OCI-LY1 (cell line): ENCODE data around the gene BIVM.

ENCODE experiments used
- H2AFZ ChIP-seq: fragments of 200-600 bp; sonication (generic), shearing (Covaris generic); 2 replicates; pipeline ENCODE4 v1.6.0; 2014; ENCODE audit warnings: antibody characterized with exemption, mild to moderate bottlenecking, low read length
- H3F3A ChIP-seq: fragments of 200-600 bp; sonication (generic), shearing (Covaris generic); 2 replicates; pipeline ENCODE4 v1.6.0; 2014; ENCODE audit warnings: mild to moderate bottlenecking, antibody characterized with exemption, low read length, moderate library complexity; ENCODE audit not compliant: insufficient read depth
- H3K27ac ChIP-seq: fragments of 200-600 bp; sonication (generic); 2 replicates; pipeline ENCODE4 v1.5.1; 2014; ENCODE audit warnings: low read length, mixed run types, mild to moderate bottlenecking, low read depth; ENCODE audit not compliant: poor library complexity, severe bottlenecking
- H3K27me3 ChIP-seq: fragments of 200-600 bp; sonication (generic); 2 replicates; pipeline ENCODE4 v1.6.0; 2014; ENCODE audit warnings: antibody characterized with exemption, mild to moderate bottlenecking, low read length, moderate library complexity; ENCODE audit not compliant: insufficient read depth
- H3K36me3 ChIP-seq: fragments of 200-600 bp; sonication (generic); 2 replicates; pipeline ENCODE4 v1.6.1; 2014; ENCODE audit warnings: mild to moderate bottlenecking, antibody characterized with exemption, low read length, moderate library complexity, mixed read lengths; ENCODE audit not compliant: insufficient read depth
- H3K4me1 ChIP-seq: fragments of 200-600 bp; sonication (generic); 2 replicates; pipeline ENCODE4 v1.5.1; 2014; ENCODE audit warnings: mild to moderate bottlenecking, low read length, moderate library complexity; ENCODE audit not compliant: insufficient read depth, severe bottlenecking
- H3K4me2 ChIP-seq: fragments of 200-600 bp; sonication (generic), shearing (Covaris generic); 2 replicates; pipeline ENCODE4 v1.6.1; 2014; ENCODE audit warnings: low read length
- H3K4me3 ChIP-seq: fragments of 200-600 bp; sonication (generic); 2 replicates; pipeline ENCODE4 v1.5.1; 2014; ENCODE audit warnings: low read length, low read depth, mild to moderate bottlenecking, mixed read lengths; ENCODE audit not compliant: poor library complexity, severe bottlenecking
- H3K79me2 ChIP-seq: fragments of 200-600 bp; shearing (Covaris generic); 2 replicates; pipeline ENCODE4 v1.6.1; 2016; ENCODE audit warnings: mixed run types, low read length, mixed read lengths; ENCODE audit not compliant: insufficient read depth
- H3K9ac ChIP-seq: fragments of 200-600 bp; sonication (generic), shearing (Covaris generic); 2 replicates; pipeline ENCODE4 v1.6.1; 2014; ENCODE audit warnings: mild to moderate bottlenecking, low read length, mixed read lengths
- H3K9me2 ChIP-seq: fragments of 200-600 bp; sonication (generic), shearing (Covaris generic); 2 replicates; pipeline ENCODE4 v1.6.1; 2014; ENCODE audit warnings: low read depth, mild to moderate bottlenecking, low read length, mixed read lengths
- H3K9me3 ChIP-seq: fragments of 200-600 bp; shearing (Covaris generic); 2 replicates; pipeline ENCODE4 v1.6.1; 2014; ENCODE audit warnings: low read length, mixed read lengths
- H4K20me1 ChIP-seq: fragments of 200-600 bp; sonication (generic), shearing (Covaris generic); 2 replicates; pipeline ENCODE4 v1.6.0; 2016; ENCODE audit warnings: mild to moderate bottlenecking, low read length; ENCODE audit not compliant: insufficient read depth
- EZH2 ChIP-seq: fragments of 200-600 bp; sonication (generic), shearing (Covaris generic); IDR thresholded peaks from 2 replicates; pipeline ENCODE4 v1.8.0; 2017; ENCODE audit warnings: borderline replicate concordance, mixed run types, mild to moderate bottlenecking, antibody characterized with exemption, low read length, moderate library complexity, mixed read lengths
- TF ChIP-seq, protein P1 (sequence below): fragments of 200-600 bp; sonication (generic), shearing (Covaris generic); IDR thresholded peaks from 2 replicates; pipeline ENCODE4 v1.5.1; 2017; ENCODE audit warnings: mild to moderate bottlenecking, antibody characterized with exemption, low read length, moderate library complexity, mixed read lengths

The BIVM gene

DNA sequence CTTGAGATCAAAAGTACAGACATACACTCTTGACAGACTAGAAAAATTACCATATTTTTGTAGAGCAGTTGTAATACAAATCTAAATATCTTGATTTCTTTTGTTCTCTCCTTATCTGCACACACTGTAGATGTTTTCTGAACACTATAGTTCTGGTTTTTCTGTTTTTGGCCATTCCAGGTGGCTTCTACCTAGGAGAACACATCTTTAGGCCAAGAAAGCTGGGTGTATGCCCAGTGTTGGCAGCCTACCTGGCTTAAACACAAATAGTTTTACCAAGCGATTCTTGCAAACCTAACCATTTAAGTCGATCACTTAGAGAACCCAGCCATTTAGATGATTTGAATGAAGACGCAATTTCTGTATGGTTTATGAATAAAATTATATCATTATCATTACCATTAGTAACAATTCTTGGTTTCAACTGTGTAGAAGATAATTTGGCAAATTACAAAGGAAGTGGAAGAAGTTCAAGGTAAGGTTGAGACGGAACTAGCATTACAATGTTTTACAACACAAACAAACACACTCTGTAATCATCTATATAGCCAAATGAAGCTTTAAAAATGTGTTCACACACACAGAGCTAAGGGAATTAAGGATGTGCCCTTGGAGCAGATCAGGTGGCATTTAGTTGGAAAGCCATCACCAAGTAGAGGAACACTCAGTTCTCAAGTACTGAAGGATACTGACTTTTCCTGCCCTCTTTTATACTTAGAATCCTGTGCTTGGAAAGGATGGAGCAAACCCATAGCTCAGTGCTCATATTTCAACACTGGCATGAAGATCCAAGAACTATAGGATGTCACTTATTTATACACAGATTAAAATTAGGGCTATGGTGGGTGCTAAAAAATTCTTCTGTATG, 83.1 kb downstream of the BIVM start:
- Histone ChIP-seq H3K4me3 (no peak overlapping the region), H3F3A (no peaks in the 10 kb centered on the region)
- TF ChIP-seq, protein P1, sequence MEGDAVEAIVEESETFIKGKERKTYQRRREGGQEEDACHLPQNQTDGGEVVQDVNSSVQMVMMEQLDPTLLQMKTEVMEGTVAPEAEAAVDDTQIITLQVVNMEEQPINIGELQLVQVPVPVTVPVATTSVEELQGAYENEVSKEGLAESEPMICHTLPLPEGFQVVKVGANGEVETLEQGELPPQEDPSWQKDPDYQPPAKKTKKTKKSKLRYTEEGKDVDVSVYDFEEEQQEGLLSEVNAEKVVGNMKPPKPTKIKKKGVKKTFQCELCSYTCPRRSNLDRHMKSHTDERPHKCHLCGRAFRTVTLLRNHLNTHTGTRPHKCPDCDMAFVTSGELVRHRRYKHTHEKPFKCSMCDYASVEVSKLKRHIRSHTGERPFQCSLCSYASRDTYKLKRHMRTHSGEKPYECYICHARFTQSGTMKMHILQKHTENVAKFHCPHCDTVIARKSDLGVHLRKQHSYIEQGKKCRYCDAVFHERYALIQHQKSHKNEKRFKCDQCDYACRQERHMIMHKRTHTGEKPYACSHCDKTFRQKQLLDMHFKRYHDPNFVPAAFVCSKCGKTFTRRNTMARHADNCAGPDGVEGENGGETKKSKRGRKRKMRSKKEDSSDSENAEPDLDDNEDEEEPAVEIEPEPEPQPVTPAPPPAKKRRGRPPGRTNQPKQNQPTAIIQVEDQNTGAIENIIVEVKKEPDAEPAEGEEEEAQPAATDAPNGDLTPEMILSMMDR = no peak
- TF ChIP-seq EZH2 = no peak

More for the DNA sequence above, 83.1 kb downstream of the BIVM start:
- H3K27me3 ChIP-seq = no peaks in the 10 kb centered on the region
- no peaks in the 10 kb centered on the region for H3K9me3 ChIP-seq
- no peaks in the 10 kb centered on the region for H3K9me2 ChIP-seq
- H3K27ac ChIP-seq = no peak overlapping the region
- H3K36me3 ChIP-seq = no peaks in the 10 kb centered on the region
- H2AFZ ChIP-seq = no peak overlapping the region
- H3K79me2 ChIP-seq = no peaks in the 10 kb centered on the region
- H3K9ac ChIP-seq = no peak overlapping the region
- H3K4me1 ChIP-seq = no peaks in the 10 kb centered on the region
- no peaks in the 10 kb centered on the region for H4K20me1 ChIP-seq
- H3K4me2 ChIP-seq = no peak overlapping the region
